ENCODE data around the gene PGS1.

PGS1 gene

GRCh38 chr17:78346605-78347250 is 31.7 kb upstream of the PGS1 start:
- no peak for DNase-seq

GRCh38 chr17:78347453-78347852 is 31.0 kb upstream of the PGS1 start:
- no peak for DNase-seq

- DNase-seq, result no peak
These were observed 30.2 kb upstream of the PGS1 start for GRCh38 chr17:78348055-78348770.

GRCh38 chr17:78349891-78350642 is 28.4 kb upstream of the PGS1 start:
- no peak for DNase-seq

GRCh38 chr17:78351449-78352006 is 26.9 kb upstream of the PGS1 start:
- no peak for DNase-seq

GRCh38 chr17:78353834-78354233 is 24.6 kb upstream of the PGS1 start:
- DNase-seq, result no peak

- DNase-seq, result peak; percentile 61
These were observed 23.3 kb upstream of the PGS1 start for GRCh38 chr17:78355045-78355641.

GRCh38 chr17:78355701-78356100 is 22.7 kb upstream of the PGS1 start:
- no peak for DNase-seq

GRCh38 chr17:78356101-78356713 is 22.2 kb upstream of the PGS1 start:
- peak; percentile 96 for DNase-seq

GRCh38 chr17:78357177-78357586 is 21.3 kb upstream of the PGS1 start:
- peak; percentile 27 for DNase-seq

GRCh38 chr17:78357672-78358537 is 20.5 kb upstream of the PGS1 start:
- no peak for DNase-seq

- peak; percentile 45 for DNase-seq
These were observed 19.7 kb upstream of the PGS1 start for GRCh38 chr17:78358538-78359320.

GRCh38 chr17:78359321-78359996 is 19.0 kb upstream of the PGS1 start:
- DNase-seq, result no peak

- DNase-seq, result peak; percentile 98
These were observed 18.5 kb upstream of the PGS1 start, which contains the start of gene SOCS3 for GRCh38 chr17:78359997-78360370. Gene SOCS3 (minus strand): TSS chr17:78360077. CDS start chr17:78359095, 982 bp downstream.

- DNase-seq, result peak; percentile 96
These were observed 17.9 kb upstream of the PGS1 start for GRCh38 chr17:78360371-78361224.

GRCh38 chr17:78361225-78361701 is 17.2 kb upstream of the PGS1 start:
- no peak for DNase-seq

GRCh38 chr17:78362232-78362631 is 16.2 kb upstream of the PGS1 start:
- DNase-seq, result no peak

- DNase-seq, result no peak
These were observed 15.8 kb upstream of the PGS1 start for GRCh38 chr17:78362671-78363070.

Measured in activated CD4-positive, alpha-beta T cell treated with anti-CD3 and anti-CD28 coated beads, Interleukin-2, Interleukin-6, amounts not matched to agents 100 ng/mL and 50 ng/mL, durations not matched to agents 16 hours and 8 hours (primary cell).